22Rv1 (cell line): ENCODE data around the gene MCF2L.

Source experiments
- CTCF ChIP-seq: fragments of 450-650 bp; IDR thresholded peaks from 2 replicates; pipeline ENCODE4 v1.5.1; 2017; ENCODE audit warnings: mild to moderate bottlenecking
- ZFX ChIP-seq: fragments of 450-650 bp; IDR thresholded peaks from 2 replicates; pipeline ENCODE4 v1.6.1; 2017; ENCODE audit warnings: antibody characterized with exemption, borderline replicate concordance

DNA sequence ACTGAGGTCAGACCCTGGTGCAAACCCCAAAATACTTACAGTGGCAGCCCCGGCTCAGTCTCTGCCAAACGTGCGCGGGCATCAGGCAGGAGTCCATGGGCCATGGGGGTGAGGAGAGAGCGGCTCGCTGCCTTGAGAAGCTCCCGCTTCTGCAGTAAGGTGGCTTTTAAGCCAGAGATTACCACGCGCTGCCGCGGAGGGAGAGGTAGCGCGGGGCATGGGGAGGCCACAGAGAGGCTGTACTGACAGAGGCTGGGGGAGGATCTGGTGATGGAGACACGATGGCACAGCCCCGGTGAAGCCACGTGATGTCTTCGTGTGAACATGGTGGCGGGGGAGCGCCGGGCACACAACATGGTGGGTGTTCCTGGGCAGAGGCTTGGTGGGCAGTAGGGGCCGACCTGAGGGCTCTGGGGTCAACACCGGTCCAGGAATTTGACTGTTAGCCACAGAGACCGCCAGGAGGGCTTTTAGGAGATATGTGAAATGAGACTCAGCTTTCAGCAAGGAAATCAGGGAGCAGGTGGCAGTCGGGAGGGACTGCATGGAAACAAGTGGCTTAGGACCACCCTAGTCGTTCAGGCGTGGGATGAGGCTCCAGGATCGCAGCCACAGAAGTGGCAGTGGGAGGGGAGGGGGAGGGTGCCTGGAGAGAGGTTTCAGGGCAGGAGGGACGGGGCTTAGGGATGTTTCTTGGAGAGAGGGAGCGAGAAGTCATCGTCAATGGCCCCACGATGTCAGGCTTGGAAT, 24.1 kb downstream of the MCF2L start:
- TF ChIP-seq CTCF: no peak
- no peak for TF ChIP-seq ZFX
